GM12891 (cell line): Measurements from ENCODE around the gene NCKAP1. TPM values are rescaled to one million over a fixed set of nuclear protein-coding genes. Genes with fewer than 3 reads are reported as not detected.

Source experiments
- DNase-seq: peaks from one replicate; pipeline ENCODE4 v3.0.0; 2011; ENCODE audit warnings: low spot score; ENCODE audit not compliant: insufficient read length
- FAIRE-seq: peaks from 2 replicates; lab custom pipeline; 2011; peaks lifted over from hg19 to GRCh38; lab: Jason Lieb, UNC
- PAX5 ChIP-seq: IDR thresholded peaks from 2 replicates; pipeline ENCODE4 v1.6.1; 2011; ENCODE audit warnings: low read length, moderate library complexity, mild to moderate bottlenecking; ENCODE audit not compliant: insufficient read depth, severe bottlenecking
- POLR2A ChIP-seq: IDR thresholded peaks from 2 replicates; pipeline ENCODE4 v1.6.1; 2011; ENCODE audit warnings: low read depth, low read length, control low read depth
- POLR2AphosphoS5 ChIP-seq: IDR thresholded peaks from 2 replicates; pipeline ENCODE4 v1.6.1; 2011; ENCODE audit warnings: low read depth, low read length, control low read depth
- POU2F2 ChIP-seq: IDR thresholded peaks from 2 replicates; pipeline ENCODE4 v1.6.1; 2011; ENCODE audit warnings: low read depth, mild to moderate bottlenecking, control low read depth, low read length, moderate library complexity
- SPI1 ChIP-seq: IDR thresholded peaks from 2 replicates; pipeline ENCODE4 v1.6.1; 2011; ENCODE audit warnings: low read depth, low read length, control low read depth
- TAF1 ChIP-seq: IDR thresholded peaks from 2 replicates; pipeline ENCODE4 v1.6.1; 2011; ENCODE audit warnings: low read depth, low read length, control low read depth
- polyA plus RNA-seq: library from polyadenylated mRNA; unstranded; fragments of >200 nt; gene quantifications from one replicate; pipeline ENCODE4 v1.2.1, GENCODE V29; 2012; ENCODE audit warnings: low read depth, missing spikeins, inconsistent platforms; ENCODE audit not compliant: missing spikeins

NCKAP1 gene, protein sequence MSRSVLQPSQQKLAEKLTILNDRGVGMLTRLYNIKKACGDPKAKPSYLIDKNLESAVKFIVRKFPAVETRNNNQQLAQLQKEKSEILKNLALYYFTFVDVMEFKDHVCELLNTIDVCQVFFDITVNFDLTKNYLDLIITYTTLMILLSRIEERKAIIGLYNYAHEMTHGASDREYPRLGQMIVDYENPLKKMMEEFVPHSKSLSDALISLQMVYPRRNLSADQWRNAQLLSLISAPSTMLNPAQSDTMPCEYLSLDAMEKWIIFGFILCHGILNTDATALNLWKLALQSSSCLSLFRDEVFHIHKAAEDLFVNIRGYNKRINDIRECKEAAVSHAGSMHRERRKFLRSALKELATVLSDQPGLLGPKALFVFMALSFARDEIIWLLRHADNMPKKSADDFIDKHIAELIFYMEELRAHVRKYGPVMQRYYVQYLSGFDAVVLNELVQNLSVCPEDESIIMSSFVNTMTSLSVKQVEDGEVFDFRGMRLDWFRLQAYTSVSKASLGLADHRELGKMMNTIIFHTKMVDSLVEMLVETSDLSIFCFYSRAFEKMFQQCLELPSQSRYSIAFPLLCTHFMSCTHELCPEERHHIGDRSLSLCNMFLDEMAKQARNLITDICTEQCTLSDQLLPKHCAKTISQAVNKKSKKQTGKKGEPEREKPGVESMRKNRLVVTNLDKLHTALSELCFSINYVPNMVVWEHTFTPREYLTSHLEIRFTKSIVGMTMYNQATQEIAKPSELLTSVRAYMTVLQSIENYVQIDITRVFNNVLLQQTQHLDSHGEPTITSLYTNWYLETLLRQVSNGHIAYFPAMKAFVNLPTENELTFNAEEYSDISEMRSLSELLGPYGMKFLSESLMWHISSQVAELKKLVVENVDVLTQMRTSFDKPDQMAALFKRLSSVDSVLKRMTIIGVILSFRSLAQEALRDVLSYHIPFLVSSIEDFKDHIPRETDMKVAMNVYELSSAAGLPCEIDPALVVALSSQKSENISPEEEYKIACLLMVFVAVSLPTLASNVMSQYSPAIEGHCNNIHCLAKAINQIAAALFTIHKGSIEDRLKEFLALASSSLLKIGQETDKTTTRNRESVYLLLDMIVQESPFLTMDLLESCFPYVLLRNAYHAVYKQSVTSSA
- polyA plus RNA-seq: 3.5 TPM

DNA sequence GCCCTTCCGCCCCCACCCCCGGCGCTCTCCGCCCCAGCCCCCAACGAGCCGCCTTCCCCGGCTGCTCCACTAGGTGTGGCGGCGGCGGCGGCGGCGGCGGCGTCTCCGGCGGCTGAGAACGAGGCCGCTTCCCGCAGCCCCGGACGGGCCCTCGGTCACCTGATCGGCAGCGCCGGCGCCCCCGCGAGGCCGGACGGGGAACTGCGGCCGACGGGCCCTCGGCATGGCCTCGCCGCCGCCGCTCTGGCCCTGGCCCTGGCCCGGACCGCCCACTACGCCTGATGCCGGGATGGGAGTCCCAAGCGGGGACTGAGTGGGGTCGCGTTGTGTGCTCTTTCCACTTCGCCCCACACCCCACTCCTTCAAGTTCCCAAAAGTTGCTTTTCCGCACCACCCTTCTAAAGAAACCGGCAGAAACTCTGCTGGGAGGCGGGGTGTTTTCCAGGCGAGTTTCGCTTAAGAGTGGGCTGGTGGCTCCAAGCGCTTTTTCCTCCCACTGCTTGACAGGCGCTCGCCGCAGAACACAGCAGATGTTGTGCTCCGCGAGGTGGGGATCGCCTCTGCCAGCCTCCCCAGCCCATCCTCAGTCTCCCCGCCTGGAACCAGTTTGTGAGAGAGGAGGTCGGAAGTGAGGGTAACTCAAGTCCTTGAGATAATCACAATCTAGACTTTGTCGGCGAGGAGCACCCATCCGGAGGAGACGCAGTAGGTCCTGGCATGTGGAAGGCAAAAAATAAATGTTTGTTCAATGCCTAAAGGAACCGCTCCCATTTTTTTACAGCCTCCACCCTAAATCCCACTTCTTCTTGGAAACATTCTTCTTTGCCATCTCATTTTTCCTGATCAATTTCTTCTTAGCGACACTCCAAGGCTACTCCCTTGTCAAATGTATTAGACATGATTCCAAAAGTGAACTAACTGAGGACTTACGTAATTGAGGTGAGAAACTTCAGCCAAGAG, at the start of gene NCKAP1:
Gene NCKAP1, minus strand, starts transcription at position 117 of the 960 bp plus-strand sequence. CDS start 358 bp downstream, outside the sequence.
- peak; percentile 82 for FAIRE-seq
- TF ChIP-seq SPI1 (no peak), PAX5 (no peak), POU2F2 (no peak), POLR2AphosphoS5 (no peak), TAF1 (no peak), POLR2A (no peak)
- peak; percentile 81 for DNase-seq

DNA sequence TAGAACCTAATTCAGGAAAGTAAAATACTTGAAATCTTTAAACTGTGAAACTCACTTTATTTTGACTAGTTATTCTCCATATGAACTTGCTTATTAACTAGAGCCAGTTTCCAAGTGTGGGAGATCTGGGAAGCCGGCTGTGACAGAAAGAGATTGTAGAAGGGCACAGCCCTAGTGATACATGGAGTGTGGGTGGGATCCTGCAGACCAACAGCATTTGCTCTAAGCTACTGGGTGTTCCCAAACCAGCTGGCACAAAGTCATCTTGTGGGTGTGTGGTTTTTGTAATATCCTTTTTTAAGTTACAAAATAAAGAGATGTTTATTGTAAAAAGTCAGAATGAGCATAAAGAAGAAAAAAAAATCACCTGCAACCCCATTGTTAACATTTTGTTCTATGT, 43.7 kb upstream of the NCKAP1 start:
- no peak for DNase-seq
- no peak for FAIRE-seq
- no peak for TF ChIP-seq POLR2AphosphoS5
- no peak for TF ChIP-seq POLR2A
- no peak for TF ChIP-seq PAX5
- TF ChIP-seq POU2F2: no peak
- TF ChIP-seq SPI1: no peak
- no peak for TF ChIP-seq TAF1

DNA sequence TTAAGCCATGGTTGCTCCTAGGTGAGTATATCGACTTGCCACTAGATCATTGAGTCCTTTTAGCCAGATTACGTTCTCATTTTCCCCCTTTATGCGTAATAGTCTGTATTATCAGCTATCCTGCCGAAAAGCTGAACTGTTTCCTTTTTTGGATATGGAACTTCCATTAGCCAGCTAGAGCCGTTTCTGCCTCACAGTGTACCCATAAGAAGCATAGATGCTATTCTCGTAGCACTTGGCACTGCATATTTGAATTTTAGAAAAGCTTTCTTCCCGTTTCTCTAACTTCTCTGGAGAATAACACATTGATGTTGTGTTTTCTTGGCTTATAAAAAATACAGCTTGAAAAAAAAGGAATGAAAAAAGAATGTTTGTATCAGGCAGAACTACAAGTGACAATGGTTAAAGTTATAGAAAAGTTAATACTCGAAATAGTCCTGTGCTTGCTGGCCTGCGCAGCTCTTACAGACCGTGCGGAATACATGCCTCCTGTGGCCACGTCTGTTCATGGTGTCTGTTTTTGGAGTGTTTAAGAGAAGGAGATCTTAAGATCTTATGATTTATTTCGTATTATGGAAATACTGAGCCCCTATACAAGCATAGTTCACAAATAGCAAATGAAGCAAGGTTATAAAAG, 41.0 kb upstream of the NCKAP1 start:
- no peak for TF ChIP-seq PAX5
- no peak for TF ChIP-seq POU2F2
- no peak for TF ChIP-seq POLR2AphosphoS5
- TF ChIP-seq SPI1: no peak
- TF ChIP-seq TAF1: no peak
- TF ChIP-seq POLR2A: no peak
- DNase-seq: no peak
- no peak for FAIRE-seq

DNA sequence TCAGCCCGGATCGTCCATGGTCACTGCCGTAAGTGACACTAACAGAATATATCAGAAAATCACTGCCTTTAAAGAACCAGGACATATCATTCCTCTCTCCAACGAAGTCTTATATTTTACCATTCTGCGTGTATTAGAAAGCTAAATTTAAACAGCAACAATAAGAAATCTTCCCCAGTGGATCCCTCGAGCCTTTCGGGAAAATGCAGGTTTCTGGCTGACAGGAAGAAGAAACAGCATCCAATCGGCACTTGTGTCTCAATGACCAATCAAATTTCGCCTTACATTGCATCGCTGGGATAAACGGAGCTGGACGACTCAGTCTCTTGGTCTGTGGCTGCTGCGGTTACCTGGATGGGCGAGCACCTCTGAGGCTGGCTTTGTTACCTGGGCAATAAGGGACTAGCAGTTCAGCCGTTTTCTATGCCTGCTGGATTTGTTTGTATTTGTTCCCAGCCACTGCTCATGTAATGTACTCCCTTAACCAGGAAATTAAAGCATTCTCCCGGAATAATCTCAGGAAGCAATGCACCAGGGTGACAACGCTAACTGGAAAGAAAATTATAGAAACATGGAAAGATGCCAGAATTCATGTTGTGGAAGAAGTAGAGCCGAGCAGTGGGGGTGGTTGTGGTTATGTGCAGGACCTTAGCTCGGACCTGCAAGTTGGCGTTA, 40.3 kb upstream of the NCKAP1 start, which contains the start of gene DUSP19:
Gene DUSP19, plus strand, starts transcription at position 284 of the 675 bp plus-strand sequence. Its CDS starts 187 bp downstream, at position 471.
- DNase-seq: peak; percentile 28
- TF ChIP-seq SPI1 (no peak), POU2F2 (0 out of 2 replicates have a peak, but pooled peaks have one; percentile 12), POLR2A (peak; percentile 63), POLR2AphosphoS5 (peak; percentile 41; the same call in 1 of the 2 replicates), PAX5 (no peak), TAF1 (no peak)
- peak; percentile 98 for FAIRE-seq

DNA sequence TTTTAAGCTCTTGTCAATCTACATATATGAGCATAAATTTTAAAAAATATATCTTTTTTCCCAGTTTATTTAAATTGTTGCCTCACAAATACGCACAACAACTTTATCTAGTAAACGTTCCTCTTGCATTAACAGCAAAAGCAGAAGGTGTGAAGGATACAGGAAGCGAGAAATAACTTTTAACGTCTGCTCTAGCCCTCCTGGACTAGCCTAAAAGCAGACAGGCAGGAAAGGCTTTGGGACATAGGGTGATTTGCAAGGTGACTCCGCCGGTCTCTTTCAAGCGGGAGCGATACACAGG, 39.9 kb upstream of the NCKAP1 start:
- no peak for TF ChIP-seq POLR2AphosphoS5
- no peak for DNase-seq
- peak; percentile 26 for FAIRE-seq

DNA sequence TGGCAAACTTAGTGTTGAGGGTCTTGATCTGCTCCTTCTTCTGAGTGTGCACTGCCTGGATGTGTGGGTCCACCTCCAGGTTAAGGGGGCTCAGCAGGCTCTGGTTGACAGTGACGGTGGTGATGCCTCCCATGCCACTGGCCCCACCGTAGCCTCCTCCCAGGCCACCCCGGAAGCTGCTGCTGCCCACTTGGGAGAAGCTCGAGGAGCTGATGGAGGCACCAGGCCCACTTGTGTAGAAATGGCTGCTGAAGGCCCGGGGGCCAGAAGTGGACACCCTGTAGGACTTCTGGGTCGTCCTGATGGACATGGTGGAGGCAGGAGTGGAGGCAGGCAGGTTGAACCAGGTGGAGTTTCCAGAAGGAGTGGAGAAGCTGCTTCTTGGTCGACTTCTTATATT, 33.9 kb upstream of the NCKAP1 start:
- TF ChIP-seq TAF1 (no peak), POLR2AphosphoS5 (no peak), POU2F2 (no peak), POLR2A (no peak), SPI1 (no peak), PAX5 (no peak)
- DNase-seq (no peak), FAIRE-seq (no peak)

DNA sequence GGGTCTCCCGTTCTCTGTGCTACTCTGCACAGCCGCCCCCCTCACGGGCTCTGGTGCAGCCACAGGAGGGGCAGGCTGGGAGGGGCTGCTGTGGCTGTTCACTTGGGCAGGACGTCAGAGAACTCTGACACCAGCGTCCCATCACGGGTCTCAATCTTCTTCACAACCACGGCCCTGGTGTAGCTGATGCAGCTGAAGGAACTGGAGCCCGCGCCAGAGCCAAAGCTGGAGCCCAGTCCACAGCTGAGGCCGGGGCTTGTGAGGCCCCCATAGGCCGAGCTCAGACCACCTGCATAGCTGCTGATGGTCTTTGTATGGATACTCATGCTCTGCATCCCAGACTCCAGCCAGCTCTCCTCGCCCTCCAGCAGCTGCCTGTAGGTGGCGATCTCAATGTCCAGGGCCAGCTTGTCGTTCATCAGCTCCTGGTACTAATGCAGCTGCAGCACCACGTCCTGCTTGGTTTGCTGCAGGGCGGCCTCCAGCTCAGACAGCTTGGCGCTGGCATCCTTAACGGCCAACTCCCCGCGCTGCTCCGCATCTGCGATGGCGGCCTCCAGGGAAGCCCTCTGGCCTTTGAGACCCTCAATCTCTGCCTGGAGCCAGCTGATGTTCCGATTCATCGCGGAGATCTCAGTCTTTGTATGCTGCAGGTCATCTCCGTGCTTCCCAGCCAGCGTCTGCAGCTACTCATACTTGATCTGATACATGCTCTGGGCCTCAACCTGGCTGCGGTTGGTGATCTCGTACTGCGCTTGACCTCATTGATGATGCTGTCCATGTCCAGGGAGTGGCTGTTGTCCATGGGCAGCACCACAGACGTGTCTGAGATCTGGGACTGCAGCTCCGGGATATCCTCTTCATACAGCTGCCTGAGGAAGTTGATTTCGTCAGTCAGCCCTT, 32.9 kb upstream of the NCKAP1 start:
- FAIRE-seq (no peak), DNase-seq (no peak)
- TF ChIP-seq POLR2A: no peak
- no peak for TF ChIP-seq POU2F2
- TF ChIP-seq PAX5: no peak
- TF ChIP-seq SPI1: no peak
- no peak for TF ChIP-seq TAF1
- TF ChIP-seq POLR2AphosphoS5: no peak
